HG03060 (cell line): Measurements from ENCODE around the gene MOB2.

Source experiments
- ATAC-seq: cut with Tn5 transposase; IDR thresholded peaks from one replicate; pipeline ENCODE4 v1.9.1; 2021; ENCODE audit warnings: low read depth, moderate number of reproducible peaks; ENCODE audit not compliant: unreplicated experiment

Gene MOB2

GRCh38 chr11:1486054-1486825 is at the start of gene MOB2:
Gene MOB2, minus strand, starts transcription at chr11:1486779. Its CDS starts 223 bp downstream, at chr11:1486556.
- ATAC-seq, result no peak

- ATAC-seq, result no peak
These were observed 48.1 kb upstream of the MOB2 start for GRCh38 chr11:1534682-1535081.

- ATAC-seq, result no peak
These were observed 47.6 kb upstream of the MOB2 start for GRCh38 chr11:1534171-1534570.

GRCh38 chr11:1533342-1533725 is 46.8 kb upstream of the MOB2 start:
- ATAC-seq, result no peak

GRCh38 chr11:1532606-1533341 is 46.2 kb upstream of the MOB2 start:
- no peak for ATAC-seq

- ATAC-seq, result no peak
These were observed 45.5 kb upstream of the MOB2 start for GRCh38 chr11:1532014-1532586.

GRCh38 chr11:1531449-1532013 is 45.0 kb upstream of the MOB2 start:
- ATAC-seq, result no peak

- ATAC-seq, result no peak
These were observed 44.3 kb upstream of the MOB2 start for GRCh38 chr11:1530686-1531448.

- ATAC-seq, result no peak
These were observed 43.2 kb upstream of the MOB2 start for GRCh38 chr11:1529774-1530173.

GRCh38 chr11:1529286-1529685 is 42.7 kb upstream of the MOB2 start:
- ATAC-seq, result no peak

- ATAC-seq, result no peak
These were observed 42.1 kb upstream of the MOB2 start for GRCh38 chr11:1528710-1529109.

GRCh38 chr11:1526785-1527184 is 40.2 kb upstream of the MOB2 start:
- no peak for ATAC-seq

- ATAC-seq, result no peak
These were observed 37.2 kb upstream of the MOB2 start for GRCh38 chr11:1523779-1524178.

GRCh38 chr11:1523077-1523476 is 36.5 kb upstream of the MOB2 start:
- ATAC-seq, result no peak

GRCh38 chr11:1522081-1522424 is 35.5 kb upstream of the MOB2 start:
- no peak for ATAC-seq

- peak; percentile 69 for ATAC-seq
These were observed 35.0 kb upstream of the MOB2 start for GRCh38 chr11:1521382-1522080.

- ATAC-seq, result no peak
These were observed 34.2 kb upstream of the MOB2 start for GRCh38 chr11:1520663-1521267.

- ATAC-seq, result no peak
These were observed 33.7 kb upstream of the MOB2 start for GRCh38 chr11:1520209-1520662.
